Measurements from ENCODE around the gene ADAM8. TPM values are rescaled to one million over a fixed set of nuclear protein-coding genes. Genes with fewer than 3 reads are reported as not detected.

ADAM8 gene
- total and polyA plus RNA-seq, 10 of the 15 experiments (the other 5 are each of a cell fraction or from before 2014, with no cell fraction given), result 0.37 to 92.7 (median 21.7) TPM

DNA sequence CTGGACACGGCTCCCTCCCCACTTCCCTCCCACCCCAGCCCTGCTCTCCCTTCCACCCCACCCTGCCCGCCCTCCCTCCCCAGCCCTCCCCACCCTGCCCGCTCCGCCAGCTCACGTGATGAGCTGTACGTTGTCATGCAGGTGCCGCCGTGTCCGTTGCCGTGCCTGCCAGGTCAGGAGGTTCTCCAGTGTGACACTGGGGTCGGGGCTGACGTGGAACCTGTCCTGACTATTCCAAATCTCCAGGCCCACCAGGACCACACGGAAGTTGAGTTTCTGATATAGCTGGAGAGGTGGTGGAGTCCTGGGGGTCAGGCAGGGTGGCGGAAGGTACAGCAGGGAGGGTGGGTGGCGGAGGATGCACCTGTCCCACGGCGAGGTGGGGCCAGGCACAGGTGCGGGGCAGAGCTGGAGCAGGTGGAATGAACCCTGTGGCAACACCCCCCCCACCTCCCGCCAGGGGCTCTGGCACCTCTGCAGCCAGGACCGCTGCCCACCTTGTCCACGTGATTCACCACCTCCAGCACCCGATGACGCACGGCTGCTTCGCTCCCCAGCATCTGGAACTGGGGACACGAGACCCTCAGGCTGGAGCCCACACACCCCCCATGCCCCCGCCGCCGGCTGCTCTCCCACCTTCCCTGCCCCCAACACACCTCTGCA is 4.2 kb downstream of the ADAM8 start:
- DNase-seq (ENCODE audit: low read depth, low spot score) (no peak), FAIRE-seq (no peak), ATAC-seq (no peak)
- H3K4me3 ChIP-seq, result no peak overlapping the region
- H3K9me3 ChIP-seq (replicated peaks; ENCODE audit: control insufficient read depth, insufficient read depth, low read length), result no peaks in the 10 kb centered on the region
- H3K27ac ChIP-seq (ENCODE audit: control insufficient read depth, insufficient read depth), result no peak overlapping the region
- ChIA-PET SMC1A (ENCODE audit: uncharacterized antibody, unreplicated experiment) (no interaction called here), RAD21 (ENCODE audit: unreplicated experiment) (no interaction called here), CTCF (no interaction called here), POLR2A (no interaction called here)
- TF ChIP-seq NFIC (IDR thresholded peaks at IDR 0.05; ENCODE audit: low read depth, low read length) (no peak), IRF4 (IDR thresholded peaks at IDR 0.05; ENCODE audit: low read depth, low read length) (no peak), SIN3A (IDR thresholded peaks at IDR 0.05; ENCODE audit: low read depth, low read length) (no peak), ZNF274 (IDR thresholded peaks at IDR 0.05; ENCODE audit: insufficient read depth, insufficient read length) (no peak), MYC (IDR thresholded peaks at IDR 0.05; ENCODE audit: insufficient read depth, insufficient read length, insufficient replicate concordance, low read length, severe bottlenecking) (no peak), SMAD1 (IDR thresholded peaks at IDR 0.05; ENCODE audit: low read depth, partially characterized antibody) (no peak), EP300 (IDR thresholded peaks at IDR 0.05; ENCODE audit: borderline replicate concordance in 1 of 2, control insufficient read depth in 1 of 2, low read depth in 2 of 2, low read length in 2 of 2) (no peak), BCL11A (IDR thresholded peaks at IDR 0.05; ENCODE audit: low read depth, low read length) (no peak), CREM (IDR thresholded peaks at IDR 0.05; ENCODE audit: low read depth) (no peak), BRCA1 (IDR thresholded peaks at IDR 0.05; ENCODE audit: low read depth, low read length) (no peak), JUNB (IDR thresholded peaks at IDR 0.05) (no peak)
- TF ChIP-seq, protein P1, sequence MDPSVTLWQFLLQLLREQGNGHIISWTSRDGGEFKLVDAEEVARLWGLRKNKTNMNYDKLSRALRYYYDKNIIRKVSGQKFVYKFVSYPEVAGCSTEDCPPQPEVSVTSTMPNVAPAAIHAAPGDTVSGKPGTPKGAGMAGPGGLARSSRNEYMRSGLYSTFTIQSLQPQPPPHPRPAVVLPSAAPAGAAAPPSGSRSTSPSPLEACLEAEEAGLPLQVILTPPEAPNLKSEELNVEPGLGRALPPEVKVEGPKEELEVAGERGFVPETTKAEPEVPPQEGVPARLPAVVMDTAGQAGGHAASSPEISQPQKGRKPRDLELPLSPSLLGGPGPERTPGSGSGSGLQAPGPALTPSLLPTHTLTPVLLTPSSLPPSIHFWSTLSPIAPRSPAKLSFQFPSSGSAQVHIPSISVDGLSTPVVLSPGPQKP (IDR thresholded peaks at IDR 0.05; ENCODE audit: low read depth, low read length), result no peak
- TF ChIP-seq, protein P2, sequence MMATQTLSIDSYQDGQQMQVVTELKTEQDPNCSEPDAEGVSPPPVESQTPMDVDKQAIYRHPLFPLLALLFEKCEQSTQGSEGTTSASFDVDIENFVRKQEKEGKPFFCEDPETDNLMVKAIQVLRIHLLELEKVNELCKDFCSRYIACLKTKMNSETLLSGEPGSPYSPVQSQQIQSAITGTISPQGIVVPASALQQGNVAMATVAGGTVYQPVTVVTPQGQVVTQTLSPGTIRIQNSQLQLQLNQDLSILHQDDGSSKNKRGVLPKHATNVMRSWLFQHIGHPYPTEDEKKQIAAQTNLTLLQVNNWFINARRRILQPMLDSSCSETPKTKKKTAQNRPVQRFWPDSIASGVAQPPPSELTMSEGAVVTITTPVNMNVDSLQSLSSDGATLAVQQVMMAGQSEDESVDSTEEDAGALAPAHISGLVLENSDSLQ (IDR thresholded peaks at IDR 0.05), result no peak
- TF ChIP-seq, protein P3, sequence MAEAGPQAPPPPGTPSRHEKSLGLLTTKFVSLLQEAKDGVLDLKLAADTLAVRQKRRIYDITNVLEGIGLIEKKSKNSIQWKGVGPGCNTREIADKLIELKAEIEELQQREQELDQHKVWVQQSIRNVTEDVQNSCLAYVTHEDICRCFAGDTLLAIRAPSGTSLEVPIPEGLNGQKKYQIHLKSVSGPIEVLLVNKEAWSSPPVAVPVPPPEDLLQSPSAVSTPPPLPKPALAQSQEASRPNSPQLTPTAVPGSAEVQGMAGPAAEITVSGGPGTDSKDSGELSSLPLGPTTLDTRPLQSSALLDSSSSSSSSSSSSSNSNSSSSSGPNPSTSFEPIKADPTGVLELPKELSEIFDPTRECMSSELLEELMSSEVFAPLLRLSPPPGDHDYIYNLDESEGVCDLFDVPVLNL (IDR thresholded peaks at IDR 0.05; ENCODE audit: low read depth, low read length), result no peak
- TF ChIP-seq, protein P4, sequence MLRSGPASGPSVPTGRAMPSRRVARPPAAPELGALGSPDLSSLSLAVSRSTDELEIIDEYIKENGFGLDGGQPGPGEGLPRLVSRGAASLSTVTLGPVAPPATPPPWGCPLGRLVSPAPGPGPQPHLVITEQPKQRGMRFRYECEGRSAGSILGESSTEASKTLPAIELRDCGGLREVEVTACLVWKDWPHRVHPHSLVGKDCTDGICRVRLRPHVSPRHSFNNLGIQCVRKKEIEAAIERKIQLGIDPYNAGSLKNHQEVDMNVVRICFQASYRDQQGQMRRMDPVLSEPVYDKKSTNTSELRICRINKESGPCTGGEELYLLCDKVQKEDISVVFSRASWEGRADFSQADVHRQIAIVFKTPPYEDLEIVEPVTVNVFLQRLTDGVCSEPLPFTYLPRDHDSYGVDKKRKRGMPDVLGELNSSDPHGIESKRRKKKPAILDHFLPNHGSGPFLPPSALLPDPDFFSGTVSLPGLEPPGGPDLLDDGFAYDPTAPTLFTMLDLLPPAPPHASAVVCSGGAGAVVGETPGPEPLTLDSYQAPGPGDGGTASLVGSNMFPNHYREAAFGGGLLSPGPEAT (IDR thresholded peaks at IDR 0.05; ENCODE audit: low read depth), result no peak
- WGBS (ENCODE audit: insufficient coverage, insufficient replicate concordance, low lambda C conversion rate, missing lambda C conversion rate), result 77% methylated on average over 14 of the region's 29 CpGs
- peaks cover 6 to 35% of the 10 kb centered on the region in 2 experiments for H3K36me3 ChIP-seq (ENCODE audit: control insufficient read depth in 2 of 2, insufficient read depth in 2 of 2, low read length in 1 of 2)
- no peak overlapping the region for H3K4me2 ChIP-seq (ENCODE audit: control insufficient read depth, insufficient read depth)
- H3K9ac ChIP-seq (ENCODE audit: control insufficient read depth, insufficient read depth, low read length), result no peak overlapping the region
- BruUV-seq (replicated peaks), result no TSS peak
- H3K79me2 ChIP-seq (ENCODE audit: control insufficient read depth, insufficient read depth, low read length), result peaks cover 23% of the 10 kb centered on the region
- H3K4me1 ChIP-seq (ENCODE audit: control insufficient read depth, insufficient read depth, low read length), result peaks cover 17% of the 10 kb centered on the region
- in situ Hi-C loops (cut with MboI) (no loop called here), intact Hi-C loops (cut with micrococcal nuclease; ENCODE audit: unreplicated experiment) (no loop called here)
- H4K20me1 ChIP-seq (ENCODE audit: control insufficient read depth, insufficient read depth), result no peaks in the 10 kb centered on the region; the same call in 1 of the 2 replicates
- H3K27me3 ChIP-seq (replicated peaks in 1 of 2; ENCODE audit: control insufficient read depth in 2 of 2, insufficient read depth in 2 of 2, low read length in 1 of 2), result no peaks in the 10 kb centered on the region
- no peak overlapping the region for H2AFZ ChIP-seq (ENCODE audit: control insufficient read depth, low read depth, low read length)
